A673 (cell line): ENCODE measurements around the gene RNF34. TPM values are rescaled to one million over a fixed set of nuclear protein-coding genes. Genes with fewer than 3 reads are reported as not detected.
"Not testable (repeated sequence)": the region's sequence is repeated elsewhere in the genome, so short reads cannot be mapped to it uniquely, and the experiment has no call there.

Source experiments
- BruUV-seq: library from RNA; stranded (reverse); fragments of 400-500 nt; replicated peaks from 2 replicates; lab custom pipeline; 2021; lab: Mats Ljungman, UMichigan
- CTCF ChIA-PET: fragments of 300-600 bp; sonication (Branson Sonifier 250); formaldehyde crosslinking; loops from one replicate; lab custom pipeline; 2022; ENCODE audit warnings: antibody characterized with exemption; lab: Charles Lee
- POLR2A ChIA-PET: fragments of 300-600 bp; sonication (Branson Sonifier 250); formaldehyde crosslinking; loops from one replicate; lab custom pipeline; 2022; ENCODE audit warnings: antibody characterized with exemption; ENCODE audit not compliant: low non-redundant PET; lab: Charles Lee
- DNase-seq: peaks from one replicate; pipeline ENCODE4 v3.0.0-alpha.2; 2015; ENCODE audit warnings: low spot score
- H3K27ac ChIP-seq: fragments of 200-600 bp; sonication (generic); 2 replicates; pipeline ENCODE4 v1.5.1; 2016; ENCODE audit warnings: mixed run types, low read depth, mild to moderate bottlenecking, mixed read lengths, antibody characterized with exemption, low read length; ENCODE audit not compliant: poor library complexity, severe bottlenecking
- H3K27me3 ChIP-seq: fragments of 200-600 bp; sonication (generic); replicated peaks from 2 replicates; pipeline ENCODE4 v1.6.1; 2017; ENCODE audit warnings: mixed run types, low read depth, mild to moderate bottlenecking, mixed read lengths, antibody characterized with exemption, low read length; ENCODE audit not compliant: insufficient read depth, poor library complexity
- H3K36me3 ChIP-seq: fragments of 200-600 bp; sonication (generic); 2 replicates; pipeline ENCODE4 v1.6.1; 2016; ENCODE audit warnings: mixed run types, mild to moderate bottlenecking, mixed read lengths, antibody characterized with exemption, low read length; ENCODE audit not compliant: insufficient read depth, poor library complexity, severe bottlenecking
- H3K4me1 ChIP-seq: fragments of 200-600 bp; sonication (generic); 2 replicates; pipeline ENCODE4 v1.6.1; 2017; ENCODE audit warnings: mixed run types, mild to moderate bottlenecking, mixed read lengths, antibody characterized with exemption, low read length; ENCODE audit not compliant: insufficient read depth, poor library complexity, severe bottlenecking
- H3K4me3 ChIP-seq: fragments of 200-600 bp; sonication (generic); 2 replicates; pipeline ENCODE4 v1.5.1; 2016; ENCODE audit warnings: low read depth, mixed run types, mild to moderate bottlenecking, mixed read lengths, low read length; ENCODE audit not compliant: poor library complexity, severe bottlenecking
- H3K9me3 ChIP-seq: fragments of 200-600 bp; sonication (generic); 2 replicates; pipeline ENCODE4 v1.6.1; 2016; ENCODE audit warnings: mixed run types, low read depth, mild to moderate bottlenecking, mixed read lengths, antibody characterized with exemption, low read length; ENCODE audit not compliant: poor library complexity, severe bottlenecking
- CTCF ChIP-seq: fragments of 300-800, 200-600 bp; sonication (generic); conservative IDR thresholded peaks from 2 replicates; pipeline ENCODE4 v1.5.1; 2017; ENCODE audit warnings: low read depth, mild to moderate bottlenecking, antibody characterized with exemption, low read length, moderate library complexity, mixed read lengths
- EZH2 ChIP-seq: fragments of 200-600 bp; sonication (generic); IDR thresholded peaks from 2 replicates; pipeline ENCODE4 v1.6.1; 2017; ENCODE audit warnings: borderline replicate concordance, low read depth, mild to moderate bottlenecking, mixed read lengths, antibody characterized with exemption, low read length; ENCODE audit not compliant: poor library complexity, severe bottlenecking
- intact Hi-C: fragments of 100-400 bp; cut with micrococcal nuclease; formaldehyde crosslinking; loops from one replicate; pipeline ENCODE4 v1.10.0; 2022; ENCODE audit not compliant: unreplicated experiment
- total RNA-seq: library from RNA; stranded (reverse); gene quantifications from 2 replicates; pipeline ENCODE4 v1.2.3, GENCODE V29; 2021

Gene RNF34
- total RNA-seq, 1 experiment from 2014 or later, result 54.6 TPM

DNA sequence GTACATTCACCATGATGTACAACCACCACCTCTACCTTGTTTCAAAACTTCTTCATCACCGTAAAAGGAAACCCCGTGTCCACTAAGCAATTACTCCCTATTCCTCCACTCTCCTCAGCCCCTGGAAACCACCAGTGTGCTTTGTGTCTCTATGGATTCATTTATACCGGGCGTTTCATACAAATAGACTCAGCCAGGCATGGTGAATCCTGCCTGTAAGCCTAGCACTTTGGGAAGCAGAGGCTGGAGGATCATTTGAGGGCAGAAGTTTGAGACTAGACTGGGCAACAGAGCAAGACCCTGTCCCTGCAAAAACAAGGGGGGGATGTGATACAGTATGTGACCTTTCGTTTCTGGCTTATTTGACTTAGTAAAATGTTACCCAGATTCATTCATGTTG, 21.2 kb upstream of the RNF34 start:
- no TSS peak for BruUV-seq
- Histone ChIP-seq H3K27me3 (no peaks in the 10 kb centered on the region), H3K9me3 (no peaks in the 10 kb centered on the region), H3K4me3 (no peak overlapping the region), H3K27ac (no peak overlapping the region), H3K4me1 (no peaks in the 10 kb centered on the region), H3K36me3 (no peaks in the 10 kb centered on the region)
- ChIA-PET POLR2A (no interaction called here), CTCF (no interaction called here)
- TF ChIP-seq EZH2, result no peak
- TF ChIP-seq CTCF, result no peak
- intact Hi-C loops, result no loop called here
- no peak for DNase-seq

DNA sequence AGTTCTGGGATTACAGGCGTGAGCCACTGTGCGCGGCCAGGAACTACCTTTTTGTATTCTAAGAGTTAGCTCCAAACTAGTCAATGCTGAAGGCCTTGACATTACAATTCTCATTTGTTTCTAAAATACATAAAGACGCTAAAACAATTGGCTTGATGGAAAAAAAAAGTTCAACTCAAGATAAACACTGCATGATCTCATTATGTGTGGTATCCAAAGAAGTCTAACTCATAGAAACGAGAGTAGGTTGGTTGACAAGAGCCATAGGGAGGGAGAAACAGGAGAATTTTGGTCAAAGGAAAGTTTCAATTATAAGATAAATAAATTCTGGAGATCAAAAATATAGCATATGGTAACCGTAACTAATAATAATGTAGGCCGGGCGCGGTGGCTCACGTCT, 20.0 kb upstream of the RNF34 start:
- H3K36me3 ChIP-seq, result no peaks in the 10 kb centered on the region
- H3K9me3 ChIP-seq, result no peaks in the 10 kb centered on the region
- BruUV-seq, result no TSS peak
- ChIA-PET POLR2A (interaction anchor here (0.7 kb wide), 1 partner anchor 884 kb away, joined by 4 read pairs; the partner anchor contains the start of gene DYNLL1), CTCF (no interaction called here)
- intact Hi-C loops, result no loop called here
- no peaks in the 10 kb centered on the region for H3K27me3 ChIP-seq
- H3K27ac ChIP-seq, result no peak overlapping the region
- no peak for DNase-seq
- H3K4me1 ChIP-seq, result no peaks in the 10 kb centered on the region
- no peak for TF ChIP-seq CTCF
- TF ChIP-seq EZH2, result no peak
- H3K4me3 ChIP-seq, result no peak overlapping the region

GRCh38 chr12:121383601-121384021, 16.3 kb upstream of the RNF34 start:
- Histone ChIP-seq H3K27me3 (no peaks in the 10 kb centered on the region), H3K36me3 (no peaks in the 10 kb centered on the region), H3K4me1 (no peaks in the 10 kb centered on the region), H3K9me3 (no peaks in the 10 kb centered on the region), H3K27ac (no peak overlapping the region), H3K4me3 (no peak overlapping the region)
- CTCF ChIA-PET, result interaction anchor here (0.6 kb wide), 1 partner anchor 1153 kb away, joined by 15 read pairs; no protein-coding TSS in a partner anchor
- TF ChIP-seq EZH2 (no peak), CTCF (0 out of 2 replicates have a peak, but pooled peaks have one; percentile 19)
- no TSS peak for BruUV-seq
- DNase-seq, result no peak
- intact Hi-C loops, result no loop called here
- POLR2A ChIA-PET, result no interaction called here

GRCh38 chr12:121384891-121385290, 15.0 kb upstream of the RNF34 start:
- H3K4me3 ChIP-seq, H3K4me1 ChIP-seq, H3K9me3 ChIP-seq, intact Hi-C loops, POLR2A ChIA-PET, DNase-seq, H3K27ac ChIP-seq, H3K27me3 ChIP-seq, CTCF ChIA-PET, H3K36me3 ChIP-seq, BruUV-seq: not testable (repeated sequence)
